ENCODE measurements around the gene RGS1. TPM values are rescaled to one million over a fixed set of nuclear protein-coding genes. Genes with fewer than 3 reads are reported as not detected.

The RGS1 gene
- total and polyA plus RNA-seq, 9 of the 15 experiments (the other 6 are each of a cell fraction or from before 2014, with no cell fraction given) = not detected

GRCh38 chr1:192534666-192535065 lies 40.9 kb upstream of the RGS1 start:
- POLR2A ChIA-PET = no interaction called here
- ATAC-seq (no peak), DNase-seq (ENCODE audit: extremely low read depth in 1 of 4, low spot score in 3 of 4) (no peak), FAIRE-seq (no peak)
- intact Hi-C loops (cut with micrococcal nuclease) (no loop called here), in situ Hi-C loops (cut with MboI) (no loop called here)
- Histone ChIP-seq H3K79me2 (ENCODE audit: control insufficient read depth, insufficient read depth, low read length) (no peaks in the 10 kb centered on the region), H3K9ac (ENCODE audit: insufficient read depth in 1 of 2, low read depth in 2 of 2, low read length in 2 of 2) (no peak overlapping the region), H3K27me3 (ENCODE audit: control insufficient read depth in 2 of 2, insufficient read depth in 2 of 2, low read length in 2 of 2) (no peaks in the 10 kb centered on the region), H3K4me1 (replicated peaks in 1 of 2; ENCODE audit: control insufficient read depth in 2 of 2, insufficient read depth in 2 of 2, low read length in 2 of 2) (no peaks in the 10 kb centered on the region), H3K4me2 (ENCODE audit: insufficient read depth, low read length) (no peak overlapping the region), H3K27ac (ENCODE audit: extremely low read depth, low read depth, low read length) (no peak overlapping the region), H4K20me1 (replicated peaks; ENCODE audit: control insufficient read depth, insufficient read depth, low read length) (no peaks in the 10 kb centered on the region), H3K9me1 (ENCODE audit: control insufficient read depth, insufficient read depth, low read length) (no peaks in the 10 kb centered on the region), H2AFZ (ENCODE audit: low read depth, low read length) (no peak overlapping the region), H3K36me3 (ENCODE audit: control insufficient read depth, insufficient read depth, low read length) (no peaks in the 10 kb centered on the region), H3K9me3 (replicated peaks; ENCODE audit: control insufficient read depth, insufficient read depth, low read depth, low read length) (no peaks in the 10 kb centered on the region), H3K4me3 (no peak overlapping the region)
- BruUV-seq (replicated peaks) = no TSS peak
- CTCF ChIA-PET (ENCODE audit: low intra/inter-chr PET ratio) = no interaction called here
- WGBS (ENCODE audit: insufficient coverage, low coverage, missing lambda C conversion rate) = 4% methylated on average over 2 of the region's 2 CpGs
- TF ChIP-seq PTTG1 (tag; IDR thresholded peaks at IDR 0.05; ENCODE audit: low read depth) (no peak), ZNF280B (CRISPR knock-in tag; IDR thresholded peaks at IDR 0.05) (no peak), FOXK1 (CRISPR knock-in tag; IDR thresholded peaks at IDR 0.05; ENCODE audit: borderline replicate concordance) (no peak), MYNN (IDR thresholded peaks at IDR 0.05) (no peak), MYNN (CRISPR knock-in tag; IDR thresholded peaks at IDR 0.05) (no peak), ZBTB12 (CRISPR knock-in tag; IDR thresholded peaks at IDR 0.05) (no peak), ZNF507 (tag; conservative IDR thresholded peaks at IDR 0.05) (no peak), ZNF217 (CRISPR knock-in tag; IDR thresholded peaks at IDR 0.05) (no peak), ZNF696 (CRISPR knock-in tag; conservative IDR thresholded peaks at IDR 0.05) (no peak), RB1 (IDR thresholded peaks at IDR 0.05; ENCODE audit: low read depth) (no peak), ZBTB8A (IDR thresholded peaks at IDR 0.05; ENCODE audit: partially characterized antibody) (no peak), ETV1 (tag; conservative IDR thresholded peaks at IDR 0.05; ENCODE audit: low read depth) (no peak), ZFP36 (IDR thresholded peaks at IDR 0.05; ENCODE audit: low read depth, low read length, partially characterized antibody) (no peak), ZNF57 (CRISPR knock-in tag; IDR thresholded peaks at IDR 0.05) (no peak)
- TF ChIP-seq, protein P1, sequence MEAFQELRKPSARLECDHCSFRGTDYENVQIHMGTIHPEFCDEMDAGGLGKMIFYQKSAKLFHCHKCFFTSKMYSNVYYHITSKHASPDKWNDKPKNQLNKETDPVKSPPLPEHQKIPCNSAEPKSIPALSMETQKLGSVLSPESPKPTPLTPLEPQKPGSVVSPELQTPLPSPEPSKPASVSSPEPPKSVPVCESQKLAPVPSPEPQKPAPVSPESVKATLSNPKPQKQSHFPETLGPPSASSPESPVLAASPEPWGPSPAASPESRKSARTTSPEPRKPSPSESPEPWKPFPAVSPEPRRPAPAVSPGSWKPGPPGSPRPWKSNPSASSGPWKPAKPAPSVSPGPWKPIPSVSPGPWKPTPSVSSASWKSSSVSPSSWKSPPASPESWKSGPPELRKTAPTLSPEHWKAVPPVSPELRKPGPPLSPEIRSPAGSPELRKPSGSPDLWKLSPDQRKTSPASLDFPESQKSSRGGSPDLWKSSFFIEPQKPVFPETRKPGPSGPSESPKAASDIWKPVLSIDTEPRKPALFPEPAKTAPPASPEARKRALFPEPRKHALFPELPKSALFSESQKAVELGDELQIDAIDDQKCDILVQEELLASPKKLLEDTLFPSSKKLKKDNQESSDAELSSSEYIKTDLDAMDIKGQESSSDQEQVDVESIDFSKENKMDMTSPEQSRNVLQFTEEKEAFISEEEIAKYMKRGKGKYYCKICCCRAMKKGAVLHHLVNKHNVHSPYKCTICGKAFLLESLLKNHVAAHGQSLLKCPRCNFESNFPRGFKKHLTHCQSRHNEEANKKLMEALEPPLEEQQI (IDR thresholded peaks at IDR 0.05) = no peak
- TF ChIP-seq, protein P2, sequence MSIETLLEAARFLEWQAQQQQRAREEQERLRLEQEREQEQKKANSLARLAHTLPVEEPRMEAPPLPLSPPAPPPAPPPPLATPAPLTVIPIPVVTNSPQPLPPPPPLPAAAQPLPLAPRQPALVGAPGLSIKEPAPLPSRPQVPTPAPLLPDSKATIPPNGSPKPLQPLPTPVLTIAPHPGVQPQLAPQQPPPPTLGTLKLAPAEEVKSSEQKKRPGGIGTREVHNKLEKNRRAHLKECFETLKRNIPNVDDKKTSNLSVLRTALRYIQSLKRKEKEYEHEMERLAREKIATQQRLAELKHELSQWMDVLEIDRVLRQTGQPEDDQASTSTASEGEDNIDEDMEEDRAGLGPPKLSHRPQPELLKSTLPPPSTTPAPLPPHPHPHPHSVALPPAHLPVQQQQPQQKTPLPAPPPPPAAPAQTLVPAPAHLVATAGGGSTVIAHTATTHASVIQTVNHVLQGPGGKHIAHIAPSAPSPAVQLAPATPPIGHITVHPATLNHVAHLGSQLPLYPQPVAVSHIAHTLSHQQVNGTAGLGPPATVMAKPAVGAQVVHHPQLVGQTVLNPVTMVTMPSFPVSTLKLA (conservative IDR thresholded peaks at IDR 0.05) = no peak

All from K562 (cell line).